HG03060 (cell line): ENCODE measurements around the gene MYCBP2.
"Not testable (repeated sequence)": the region's sequence is repeated elsewhere in the genome, so short reads cannot be mapped to it uniquely, and the experiment has no call there.

ENCODE experiments used
- ATAC-seq: cut with Tn5 transposase; IDR thresholded peaks from one replicate; pipeline ENCODE4 v1.9.1; 2021; ENCODE audit warnings: low read depth, moderate number of reproducible peaks; ENCODE audit not compliant: unreplicated experiment

MYCBP2 gene

DNA sequence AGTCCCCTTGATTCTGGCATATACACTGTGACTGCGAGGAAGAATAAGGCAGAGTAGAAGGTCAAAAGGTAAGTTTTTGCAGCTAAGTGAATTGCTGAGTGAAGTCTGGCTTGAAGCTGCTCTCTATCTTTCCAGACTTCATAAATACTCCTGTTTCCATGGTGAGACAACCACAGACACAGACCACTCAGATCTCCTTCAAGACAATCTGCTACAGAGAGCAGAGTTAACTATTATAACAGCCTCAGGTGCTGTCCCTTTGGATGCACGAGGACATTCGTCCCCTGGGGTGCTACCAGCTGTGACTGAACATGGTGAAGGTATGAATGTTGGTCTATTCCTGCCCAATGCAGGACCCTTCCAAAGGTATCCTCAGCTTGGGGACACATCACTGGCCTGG is 104.0 kb downstream of the MYCBP2 start:
- no peak for ATAC-seq

DNA sequence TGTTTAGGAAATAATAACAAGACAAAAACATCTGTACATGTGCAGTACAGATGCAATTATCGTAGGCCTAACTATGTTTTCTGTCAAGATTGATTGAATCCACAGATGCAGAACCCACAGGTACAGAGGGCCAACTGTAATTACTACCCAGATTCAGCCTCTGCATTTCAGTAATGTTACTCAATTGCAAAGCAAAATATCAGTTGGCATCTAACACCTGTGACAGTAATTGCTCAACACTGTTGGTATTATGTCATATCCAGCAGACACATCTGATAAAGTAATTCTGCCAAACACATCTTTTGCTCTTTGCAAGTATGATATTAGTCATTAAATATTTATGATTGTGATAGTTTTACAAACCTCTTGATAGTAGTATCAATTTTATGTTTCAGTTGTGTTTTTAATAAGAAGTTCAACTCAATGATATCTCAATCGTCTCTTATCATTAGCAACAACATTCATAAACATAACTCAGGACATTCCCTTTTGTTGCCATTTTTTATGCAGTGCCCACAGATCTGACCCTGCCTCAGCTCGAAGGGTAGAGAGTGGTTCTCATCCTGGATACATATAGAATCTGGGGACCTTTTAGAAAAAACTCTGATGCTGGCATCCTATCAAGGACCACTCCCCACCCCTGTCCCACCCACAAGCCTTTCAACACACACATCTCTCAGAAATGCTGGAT is 104.7 kb downstream of the MYCBP2 start:
- no peak for ATAC-seq

DNA sequence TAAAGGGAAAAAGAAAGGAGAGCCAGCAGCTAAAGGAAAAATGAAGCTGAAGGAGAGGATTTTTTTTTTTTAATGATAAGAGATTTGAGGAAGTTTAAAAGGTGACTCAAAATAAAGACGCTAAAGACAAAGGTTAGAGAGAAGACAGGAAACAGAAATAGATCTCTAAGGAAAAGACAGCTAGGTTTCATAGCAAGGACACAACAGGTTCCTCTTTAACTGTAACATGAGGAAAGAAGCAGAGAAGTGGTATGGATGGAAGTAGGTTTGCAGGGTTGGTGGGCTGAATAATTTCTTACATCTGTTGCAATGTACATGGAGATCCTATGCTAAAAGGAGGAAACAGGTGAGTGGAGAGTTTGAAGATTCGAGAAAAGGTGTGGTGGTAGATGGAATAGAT is 107.5 kb downstream of the MYCBP2 start:
- no peak for ATAC-seq

DNA sequence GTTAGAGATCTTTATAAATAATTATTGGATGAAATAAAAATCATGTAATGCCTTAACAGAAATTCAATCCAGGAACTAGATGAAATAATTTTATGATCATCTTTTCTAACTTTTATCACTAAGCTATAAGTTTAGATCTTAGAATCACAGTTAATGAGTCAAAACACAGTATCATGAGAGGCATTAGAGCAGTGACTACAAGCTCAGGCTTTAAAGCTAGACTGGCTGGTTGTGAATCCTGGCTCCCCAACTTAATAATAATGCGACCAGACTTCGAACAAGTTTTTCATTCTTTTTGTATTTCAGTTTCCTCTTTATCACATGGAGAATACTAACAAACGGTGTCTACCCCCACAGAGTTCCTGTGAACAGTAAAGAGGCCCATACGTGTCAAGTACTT is 108.6 kb downstream of the MYCBP2 start:
- ATAC-seq = no peak

DNA sequence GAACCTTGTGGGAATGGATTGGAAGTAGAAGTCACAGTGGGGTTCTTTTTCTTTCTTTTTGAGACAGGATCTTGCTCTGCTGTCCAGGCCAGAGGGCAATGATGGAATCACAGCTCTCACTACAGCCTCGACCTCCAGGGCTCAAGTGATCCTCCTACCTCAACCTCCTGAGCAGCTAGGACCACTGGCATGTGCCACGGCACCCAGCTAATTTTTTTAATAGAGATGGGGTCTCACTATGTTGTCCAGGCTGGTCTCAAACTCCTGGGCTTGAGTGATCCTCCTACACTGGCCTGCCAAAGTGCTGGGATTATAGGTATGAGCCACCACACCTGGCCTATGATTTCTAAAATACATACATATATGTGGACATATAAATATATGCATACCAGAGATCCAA is 111.4 kb downstream of the MYCBP2 start:
- ATAC-seq = no peak

DNA sequence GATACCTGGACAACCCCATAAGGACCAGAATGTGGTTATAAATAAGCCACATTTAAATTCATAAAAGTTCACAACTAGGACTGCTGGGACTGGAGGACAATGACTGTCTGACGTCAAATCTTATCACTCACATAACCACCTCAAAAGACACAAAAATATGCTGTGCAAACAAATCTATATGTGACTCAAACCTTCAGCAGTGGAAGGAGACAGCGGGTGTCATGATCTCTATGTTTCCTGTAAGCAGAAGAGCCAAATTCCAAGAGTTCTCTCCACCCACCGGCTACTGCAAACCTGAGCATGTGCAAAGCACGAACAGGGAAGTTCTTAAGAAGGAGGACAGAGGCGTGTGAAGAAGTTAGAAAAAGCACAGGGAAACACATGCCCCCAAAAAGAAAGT is 113.2 kb downstream of the MYCBP2 start:
- ATAC-seq = no peak

DNA sequence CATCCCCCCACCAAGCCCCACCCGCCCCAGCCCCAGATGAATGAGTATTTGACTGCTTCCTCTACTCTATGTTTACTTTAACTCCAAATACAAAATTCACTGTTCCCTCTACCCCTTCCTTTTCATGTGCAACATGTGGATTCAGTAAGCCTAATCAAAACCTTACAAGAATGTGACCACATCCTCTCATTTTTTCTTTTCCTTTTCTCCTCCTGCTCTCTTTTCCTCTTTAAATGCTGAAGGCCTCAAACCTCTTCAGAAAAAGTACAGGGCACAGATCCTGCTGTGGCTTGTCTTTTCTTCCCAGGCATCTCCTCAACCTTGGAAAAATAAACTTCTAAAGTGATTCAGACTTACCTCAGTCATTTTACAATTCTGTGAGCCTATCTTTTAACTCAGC is 119.0 kb downstream of the MYCBP2 start:
- no peak for ATAC-seq

DNA sequence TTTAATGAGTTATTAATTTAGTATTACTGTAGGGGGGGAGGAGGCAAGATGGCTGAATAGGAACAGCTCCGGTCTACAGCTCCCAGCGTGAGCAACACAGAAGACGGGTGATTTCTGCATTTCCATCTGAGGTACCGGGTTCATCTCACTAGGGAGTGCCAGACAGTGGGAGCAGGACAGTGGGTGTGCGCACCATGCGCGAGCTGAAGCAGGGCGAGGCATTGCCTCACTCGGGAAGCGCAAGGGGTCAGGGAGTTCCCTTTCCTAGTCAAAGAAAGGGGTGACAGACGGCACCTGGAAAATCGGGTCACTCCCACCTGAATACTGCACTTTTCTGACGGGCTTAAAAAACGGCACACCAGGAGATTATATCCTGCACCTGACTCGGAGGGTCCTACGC is 127.9 kb downstream of the MYCBP2 start:
- ATAC-seq = not testable (repeated sequence)

DNA sequence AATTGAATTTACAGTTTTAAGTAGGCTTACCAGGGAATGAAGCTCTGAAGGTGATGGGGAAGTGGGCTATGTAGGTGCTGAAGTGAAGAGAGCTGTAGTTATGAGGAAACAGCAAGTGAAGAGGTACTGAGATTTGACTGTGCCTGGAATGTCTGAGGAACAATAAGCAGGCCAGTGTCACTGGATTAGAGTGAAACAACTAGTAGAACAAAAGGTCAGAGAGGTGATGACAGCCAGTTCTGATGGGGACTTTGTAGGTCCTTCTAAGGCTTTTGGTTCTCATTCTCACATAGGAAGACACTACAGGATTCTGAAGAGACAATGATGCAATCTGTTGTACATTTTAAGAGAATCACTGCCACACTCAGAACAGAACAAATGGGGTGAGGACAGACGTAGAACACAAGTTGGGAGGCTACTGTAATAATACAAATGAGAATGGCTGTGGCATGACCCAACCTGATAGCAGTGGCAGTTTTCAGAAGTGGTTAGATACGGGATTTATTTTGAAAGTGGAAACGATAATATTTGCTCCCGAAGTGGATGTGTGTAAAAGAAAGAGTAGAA is 130.8 kb downstream of the MYCBP2 start:
- no peak for ATAC-seq

DNA sequence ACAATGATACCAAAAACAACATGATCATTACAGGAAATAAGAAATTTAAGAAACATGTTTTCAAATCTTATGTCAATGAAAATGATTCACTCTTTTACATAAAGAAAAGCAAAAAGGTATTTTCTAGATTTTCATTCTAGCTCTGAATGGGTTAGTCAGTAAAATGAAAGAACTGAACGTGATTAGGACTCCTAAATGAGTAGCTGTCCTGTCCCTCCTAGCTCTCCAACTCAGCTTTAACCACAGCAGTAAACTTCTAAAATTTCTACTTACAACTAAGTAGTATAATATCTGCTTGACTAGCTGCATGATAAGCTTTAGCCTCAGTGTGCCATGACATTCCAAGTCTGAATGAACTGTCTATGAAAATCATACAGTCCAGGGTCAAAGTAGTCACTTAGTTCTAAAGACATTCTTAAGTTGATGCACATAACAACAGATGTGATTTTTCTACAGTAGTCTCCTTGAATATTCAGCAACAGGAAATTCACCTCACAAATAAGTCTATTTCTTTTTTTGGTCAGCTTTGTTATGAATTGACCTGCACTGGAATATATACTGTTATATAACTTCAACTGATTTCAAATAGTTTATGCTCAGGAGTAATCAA is 136.4 kb downstream of the MYCBP2 start:
- no peak for ATAC-seq

DNA sequence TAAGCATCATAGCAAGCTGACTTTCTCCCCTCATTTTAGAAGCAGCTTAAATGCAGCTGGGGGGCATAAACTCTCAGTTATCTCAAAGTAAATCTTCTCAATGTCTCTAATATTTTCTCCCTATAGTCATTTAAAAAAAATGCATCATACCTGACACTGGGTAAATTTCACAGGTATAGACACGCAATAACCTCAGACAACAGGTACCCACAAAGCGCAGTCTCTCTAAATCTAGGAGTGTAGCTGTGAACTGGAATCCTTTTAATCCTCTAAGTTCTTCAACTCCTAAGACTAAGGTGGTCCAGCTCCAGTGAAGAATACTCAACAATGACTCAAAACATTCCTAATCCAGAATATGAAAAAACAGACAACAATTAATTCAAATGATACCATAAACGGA is 141.2 kb downstream of the MYCBP2 start:
- ATAC-seq = no peak

DNA sequence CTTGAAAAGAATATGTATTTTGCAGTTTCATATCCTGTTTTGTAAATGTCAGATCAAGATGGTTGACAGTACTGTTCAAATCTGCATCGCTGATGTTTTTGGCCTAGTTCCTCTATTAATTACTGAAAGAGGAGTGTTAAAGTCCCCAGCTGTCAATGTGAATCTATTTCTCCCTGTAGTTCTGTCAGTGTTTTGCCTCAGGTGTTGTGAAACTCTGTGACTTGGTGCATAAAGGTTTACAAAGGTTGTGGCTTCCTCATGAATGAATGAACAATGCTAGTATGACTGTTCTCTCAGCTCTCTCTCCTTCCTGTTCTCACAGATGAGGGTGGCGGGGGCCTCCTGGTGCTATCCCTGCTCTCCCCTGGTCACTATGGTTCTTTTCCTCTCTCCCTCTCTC is 142.4 kb downstream of the MYCBP2 start:
- ATAC-seq = peak; percentile 95

DNA sequence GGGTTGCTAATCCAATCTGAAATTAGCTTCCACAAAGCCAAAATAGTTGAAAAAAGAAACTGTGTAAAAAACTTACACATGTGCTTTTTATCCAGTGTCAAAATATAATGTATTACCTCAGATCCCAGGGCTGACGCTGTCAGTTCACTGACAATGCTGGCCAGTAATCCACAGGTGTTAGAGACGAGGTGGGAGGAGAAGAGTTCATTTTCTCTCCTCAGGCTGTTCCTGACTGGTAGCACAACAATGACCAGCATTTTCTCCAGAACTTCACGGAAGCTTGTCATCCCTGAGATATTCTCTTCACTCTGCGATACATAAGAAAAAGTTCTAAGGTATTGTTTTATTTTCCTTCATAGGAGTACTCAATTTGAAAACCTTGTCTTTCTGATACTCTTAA is 146.9 kb downstream of the MYCBP2 start:
- ATAC-seq = no peak

DNA sequence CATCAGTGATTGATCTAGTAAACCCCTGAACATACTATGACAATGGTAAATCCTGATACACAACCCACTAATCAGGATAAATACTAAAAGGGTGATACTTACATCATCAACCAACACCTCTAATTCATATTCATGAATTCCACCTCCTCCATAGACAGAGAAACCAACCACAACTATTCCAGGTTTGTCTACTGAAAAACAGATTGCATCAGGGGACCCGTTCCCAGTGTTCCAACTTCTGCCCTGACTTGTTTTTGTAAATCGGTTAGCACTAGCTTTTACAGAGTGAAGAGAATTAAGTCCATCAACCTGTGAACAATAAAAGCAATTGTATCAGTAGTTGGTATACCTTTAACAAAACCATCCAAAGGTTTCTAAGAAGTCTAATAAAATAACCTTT is 149.2 kb downstream of the MYCBP2 start:
- ATAC-seq = no peak

DNA sequence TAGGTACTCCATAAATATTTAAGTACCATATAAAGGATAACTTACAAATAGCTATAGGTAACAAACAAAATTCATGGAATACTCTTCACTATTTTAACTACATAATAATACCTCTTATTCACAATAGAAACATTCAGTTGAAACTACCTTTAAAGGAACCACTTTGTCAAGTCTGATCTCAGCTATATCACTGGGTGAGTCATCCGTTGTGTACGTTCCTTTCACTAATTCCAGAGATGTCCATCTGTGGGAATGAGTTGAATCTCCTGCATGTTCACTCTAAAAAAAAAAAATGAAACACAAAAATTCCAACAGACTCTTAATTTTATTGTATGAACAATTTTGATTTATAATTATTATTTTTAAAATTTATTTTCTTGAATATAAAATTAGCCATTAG is 150.5 kb downstream of the MYCBP2 start:
- no peak for ATAC-seq

DNA sequence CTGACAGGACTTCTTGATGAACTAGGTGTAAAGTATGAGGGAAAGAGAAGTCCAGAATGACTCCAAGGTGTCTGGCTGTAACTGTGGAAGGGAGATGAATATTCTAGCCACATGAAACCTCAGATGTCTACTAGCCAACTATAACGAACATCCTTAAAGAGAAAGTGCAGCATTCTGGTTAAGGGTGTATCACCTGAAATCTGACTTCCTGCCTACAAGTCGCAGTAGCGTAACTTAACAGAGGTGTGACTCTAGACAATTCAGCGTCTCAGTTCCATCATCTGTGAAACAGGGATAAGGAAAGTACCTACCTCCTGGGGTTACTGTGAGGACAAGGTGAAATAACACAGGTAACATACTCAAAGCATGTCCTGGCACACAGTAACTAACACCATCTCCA is 154.2 kb downstream of the MYCBP2 start:
- ATAC-seq = no peak

DNA sequence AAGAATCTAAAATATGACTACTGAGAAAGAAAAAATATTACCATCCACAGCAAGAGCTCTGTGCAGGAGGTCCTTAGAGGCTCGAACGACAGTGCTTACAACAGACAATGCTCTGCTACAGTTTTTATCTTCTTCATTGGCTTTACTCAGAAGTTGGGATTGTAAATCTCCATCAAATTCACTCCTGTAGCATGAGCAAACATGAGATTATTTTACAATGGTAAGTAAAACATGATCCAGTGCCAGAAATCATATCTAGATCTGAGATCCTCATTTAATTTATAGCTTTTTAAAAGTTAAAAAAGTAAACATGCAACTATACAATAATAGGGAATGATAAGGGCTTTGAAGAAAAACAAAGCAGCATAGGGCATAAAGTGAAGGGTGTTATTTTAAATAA is 155.4 kb downstream of the MYCBP2 start:
- ATAC-seq = no peak

DNA sequence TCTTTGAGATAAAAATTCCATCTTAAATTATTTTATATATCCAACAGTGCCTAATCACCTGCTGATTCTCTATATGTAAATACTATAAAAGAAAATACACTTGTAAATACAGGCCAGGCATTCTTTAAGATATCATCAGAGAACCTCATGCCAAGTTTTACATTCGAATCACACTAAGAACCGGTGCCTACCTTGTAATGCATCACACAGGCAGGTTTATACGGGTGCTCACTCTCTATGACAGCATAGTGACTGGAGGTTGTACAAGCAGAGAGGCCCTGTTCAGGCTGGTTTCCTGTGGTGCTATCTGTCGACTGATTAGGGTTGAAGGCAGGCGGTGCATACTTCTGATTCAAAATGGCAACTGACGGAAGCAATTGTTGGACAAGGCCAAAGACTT is 158.7 kb downstream of the MYCBP2 start:
- no peak for ATAC-seq

DNA sequence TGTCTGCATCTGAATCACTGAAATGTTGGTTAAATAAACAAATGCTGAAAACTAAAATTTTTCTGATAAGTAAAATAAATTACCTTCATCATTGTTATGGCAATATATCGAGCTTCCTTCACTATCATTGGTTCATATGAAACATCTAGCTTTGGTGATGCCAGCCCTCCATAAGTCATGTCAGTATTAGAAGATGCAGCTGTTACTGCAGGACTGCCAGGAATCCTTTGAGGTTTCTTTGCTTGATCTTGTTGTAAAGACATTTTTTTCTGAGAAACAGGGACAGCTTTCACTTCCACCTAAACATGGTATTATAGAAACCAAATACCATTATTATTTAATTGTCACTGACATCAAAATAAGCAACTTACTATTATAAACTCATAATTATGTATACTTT is 176.2 kb downstream of the MYCBP2 start:
- ATAC-seq = no peak

DNA sequence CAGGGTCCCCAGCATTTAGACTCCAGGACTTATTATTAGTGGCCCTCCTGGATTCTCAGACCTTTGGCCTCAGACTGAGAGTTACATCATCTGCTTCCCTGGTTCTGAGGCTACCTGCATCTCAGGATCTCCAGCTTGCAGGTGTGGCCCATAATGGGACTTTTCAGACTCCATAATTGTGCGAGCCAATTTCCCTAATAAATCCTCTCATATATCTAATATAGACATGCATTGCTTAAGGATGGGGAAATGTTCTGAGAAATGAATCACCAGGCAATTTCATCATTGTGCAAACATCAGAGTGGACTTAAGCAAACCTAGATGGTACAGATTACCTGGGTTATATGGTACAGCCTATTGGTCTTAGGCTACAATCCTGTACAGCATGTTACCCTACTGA is 183.5 kb downstream of the MYCBP2 start:
- no peak for ATAC-seq

DNA sequence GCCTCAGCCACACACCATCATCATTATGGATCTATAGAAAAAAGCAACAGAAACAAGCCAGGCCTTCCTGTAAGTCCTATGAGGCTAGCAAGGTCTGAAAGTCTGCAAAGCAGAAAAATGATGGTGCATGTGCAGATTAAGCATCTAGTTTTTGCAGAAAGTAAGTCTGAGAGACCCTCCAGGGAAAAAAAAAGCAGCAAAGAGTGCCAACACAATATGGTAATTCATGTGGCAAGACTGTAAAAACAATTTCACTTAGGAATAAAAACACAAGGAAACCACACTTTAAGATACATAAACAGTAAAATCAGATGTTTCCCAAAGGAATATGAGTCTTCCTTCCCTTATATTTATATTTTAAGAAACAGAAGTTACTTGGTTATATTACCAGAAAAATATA is 187.6 kb downstream of the MYCBP2 start:
- ATAC-seq = no peak

DNA sequence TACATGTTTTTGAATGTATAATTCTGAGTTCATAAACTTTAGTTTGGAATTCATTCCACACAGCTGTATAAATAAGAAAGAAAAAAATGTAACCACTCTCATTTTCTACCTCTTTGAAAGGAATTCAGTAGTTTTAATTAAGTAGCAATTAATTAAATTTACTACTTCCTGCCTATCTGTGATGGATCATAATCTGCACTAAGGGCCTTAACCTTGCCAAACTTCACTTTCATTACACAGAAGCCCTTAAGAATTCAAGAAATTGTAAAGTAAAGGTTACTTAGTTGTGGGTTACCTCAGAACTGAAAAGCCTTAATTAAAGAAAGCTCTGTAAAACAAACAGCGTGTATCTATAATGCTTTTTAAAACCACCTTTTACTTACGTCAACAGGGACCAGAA is 188.1 kb downstream of the MYCBP2 start:
- ATAC-seq = no peak
